ENCODE results near the gene EEF1AKMT2. TPM values are rescaled to one million over a fixed set of nuclear protein-coding genes. Genes with fewer than 3 reads are reported as not detected.

Gene EEF1AKMT2
- total RNA-seq, 2 donors from 2014 or later: 5.7 to 10.4 TPM

DNA sequence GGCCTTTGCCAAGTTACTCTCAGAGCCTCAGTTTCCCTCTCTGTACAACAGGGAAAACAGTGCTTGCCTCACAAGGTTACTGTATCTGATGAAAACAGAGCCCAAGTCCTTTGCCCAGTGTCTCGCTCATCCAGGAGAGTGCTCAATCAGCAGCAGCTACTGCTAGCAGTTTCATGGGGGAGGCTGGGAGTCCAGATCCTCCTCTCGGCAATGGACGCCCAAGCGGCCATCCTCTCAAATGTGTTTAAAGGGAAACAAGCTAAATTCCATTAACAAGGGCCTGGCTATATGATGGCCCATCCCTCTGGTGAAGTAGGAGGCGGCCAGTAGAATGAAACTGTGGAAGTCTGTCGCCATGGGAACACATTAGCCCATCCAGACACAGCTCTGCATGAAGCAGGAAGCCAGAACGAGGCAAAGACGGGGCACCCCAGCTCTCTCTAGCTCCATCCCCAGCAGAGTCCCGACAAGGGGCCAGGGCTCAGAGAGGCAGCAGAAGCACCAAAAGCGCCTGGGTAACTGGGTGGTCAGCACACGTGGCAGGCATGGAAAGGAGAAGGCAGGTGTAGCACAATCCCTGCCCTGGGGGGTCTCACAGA lies 82.7 kb downstream of the EEF1AKMT2 start:
- DNase-seq (ENCODE audit: low spot score) (no peak), ATAC-seq (ENCODE audit: insufficient number of reproducible peaks, low FRiP score, low read depth) (no peak)
- H3K36me3 ChIP-seq: no peaks in the 10 kb centered on the region
- H3K4me3 ChIP-seq: no peak overlapping the region
- H3K27ac ChIP-seq: no peak overlapping the region
- no peaks in the 10 kb centered on the region for H3K27me3 ChIP-seq (replicated peaks; ENCODE audit: insufficient read depth)
- H3K9me3 ChIP-seq: no peaks in the 10 kb centered on the region
- no peak for TF ChIP-seq CTCF (IDR thresholded peaks at IDR 0.05)
- H3K4me1 ChIP-seq (ENCODE audit: control insufficient read depth in 1 of 2, low read depth in 2 of 2): peaks cover 16 to 45% of the 10 kb centered on the region in 2 donors

- Histone ChIP-seq H3K27me3 (replicated peaks; ENCODE audit: insufficient read depth) (no peaks in the 10 kb centered on the region), H3K36me3 (no peaks in the 10 kb centered on the region), H3K27ac (no peak overlapping the region), H3K9me3 (no peaks in the 10 kb centered on the region), H3K4me1 (ENCODE audit: control insufficient read depth in 1 of 2, low read depth in 2 of 2) (peaks cover 23 to 52% of the 10 kb centered on the region in 2 donors), H3K4me3 (no peak overlapping the region)
- ATAC-seq (ENCODE audit: insufficient number of reproducible peaks, low FRiP score, low read depth) (no peak), DNase-seq (ENCODE audit: low spot score) (no peak)
- TF ChIP-seq CTCF (IDR thresholded peaks at IDR 0.05): no peak
These were observed 83.4 kb downstream of the EEF1AKMT2 start for GRCh38 chr10:124708246-124708779.

Other genes starting within 250 kb of the EEF1AKMT2 start
- gene FAM53B, start 47.5 kb downstream of the EEF1AKMT2 start, total RNA-seq: 10 to 100 TPM; 26.6 to 49.5 TPM
- 10 to 100 TPM in 1 of 2 donors, 1 to 10 TPM in 1; 8.1 to 12.1 TPM for gene ABRAXAS2, start 9.9 kb upstream of the EEF1AKMT2 start, total RNA-seq
- gene ZRANB1, start 150.2 kb upstream of the EEF1AKMT2 start, total RNA-seq: 10 to 100 TPM; 30.1 to 30.9 TPM